Activated CD4-positive, alpha-beta T cell treated with anti-CD3 and anti-CD28 coated beads for 36 hours (primary cell): Measurements from ENCODE around the gene MUC20. TPM values are rescaled to one million over a fixed set of nuclear protein-coding genes. Genes with fewer than 3 reads are reported as not detected.

Experiments used
- ATAC-seq: fragments of 200-7000 bp; cut with Tn5 transposase; one replicate; pipeline ENCODE4 v1.10.0; 2021; ENCODE audit warnings: mild to moderate bottlenecking, moderate library complexity
- CTCF ChIA-PET: fragments of 350-600 bp; sonication (Branson Sonifier 250); formaldehyde crosslinking; loops from one replicate; lab custom pipeline; 2021; ENCODE audit warnings: antibody characterized with exemption; lab: Charles Lee
- POLR2A ChIA-PET: fragments of 350-600 bp; sonication (Branson Sonifier 250); formaldehyde crosslinking; loops from one replicate; lab custom pipeline; 2021; ENCODE audit warnings: antibody characterized with exemption, inconsistent platforms; lab: Charles Lee
- DNase-seq: peaks from one replicate; pipeline ENCODE4 v3.0.0-alpha.2; 2020
- H3K27ac Mint-ChIP-seq: one replicate; pipeline ENCODE4 v1.8.0; 2021; ENCODE audit warnings: mixed read lengths
- H3K27me3 Mint-ChIP-seq: one replicate; pipeline ENCODE4 v1.8.0; 2021; ENCODE audit warnings: mixed read lengths
- H3K36me3 Mint-ChIP-seq: one replicate; pipeline ENCODE4 v1.8.0; 2021; ENCODE audit warnings: low read depth, mixed read lengths
- H3K4me1 Mint-ChIP-seq: one replicate; pipeline ENCODE4 v1.8.0; 2021; ENCODE audit warnings: mixed read lengths
- H3K4me3 Mint-ChIP-seq: one replicate; pipeline ENCODE4 v1.8.0; 2021; ENCODE audit warnings: mild to moderate bottlenecking, moderate library complexity, mixed read lengths
- H3K9me3 Mint-ChIP-seq: one replicate; pipeline ENCODE4 v1.8.0; 2021; ENCODE audit warnings: low read depth, mixed read lengths
- intact Hi-C, 2 experiments: fragments of 100-400 bp; cut with DNase I in 1 of 2; cut with micrococcal nuclease in 1 of 2; formaldehyde crosslinking; loops; one replicate each; pipeline versions ENCODE4 v1.14.2 to v1.15.1; 2022 to 2024; cut with DNase I, micrococcal nuclease
- total RNA-seq, 2 experiments: library from RNA; stranded (reverse); gene quantifications; one replicate each; pipeline ENCODE4 v1.2.3, GENCODE V29; 2021

Gene MUC20
- total RNA-seq, 2 experiments from 2014 or later, result 0.30 to 0.54 TPM

- POLR2A ChIA-PET, result no interaction called here
- Mint-ChIP-seq H3K4me3 (no peak overlapping the region), H3K36me3 (peaks cover 26% of the 10 kb centered on the region), H3K9me3 (no peaks in the 10 kb centered on the region), H3K27ac (no peak overlapping the region), H3K4me1 (peaks cover 7% of the 10 kb centered on the region), H3K27me3 (no peaks in the 10 kb centered on the region)
- no peak for DNase-seq
- ATAC-seq, result no peak
- intact Hi-C loops, result no loop called here
- CTCF ChIA-PET, result no interaction called here
Measured at GRCh38 chr3:195696632-195697278, 24.0 kb upstream of the MUC20 start.

GRCh38 chr3:195697582-195698324 is 23.0 kb upstream of the MUC20 start:
- intact Hi-C loops, result no loop called here
- ATAC-seq, result no peak
- H3K4me3 Mint-ChIP-seq, result no peak overlapping the region
- H3K4me1 Mint-ChIP-seq, result no peaks in the 10 kb centered on the region
- CTCF ChIA-PET, result no interaction called here
- H3K36me3 Mint-ChIP-seq, result peaks cover 16% of the 10 kb centered on the region
- H3K27me3 Mint-ChIP-seq, result no peaks in the 10 kb centered on the region
- no peak overlapping the region for H3K27ac Mint-ChIP-seq
- no peaks in the 10 kb centered on the region for H3K9me3 Mint-ChIP-seq
- POLR2A ChIA-PET, result no interaction called here
- DNase-seq, result no peak

- Mint-ChIP-seq H3K4me3 (no peak overlapping the region), H3K4me1 (no peaks in the 10 kb centered on the region), H3K27ac (no peak overlapping the region), H3K36me3 (peaks cover 13% of the 10 kb centered on the region), H3K9me3 (no peaks in the 10 kb centered on the region), H3K27me3 (no peaks in the 10 kb centered on the region)
- DNase-seq (no peak), ATAC-seq (no peak)
- ChIA-PET CTCF (interaction anchor here (0.7 kb wide), 1 partner anchor 236 kb away, joined by 3 read pairs; no protein-coding TSS in a partner anchor), POLR2A (no interaction called here)
- intact Hi-C loops, result no loop called here
Measured at GRCh38 chr3:195698325-195698646, 22.5 kb upstream of the MUC20 start.

DNA sequence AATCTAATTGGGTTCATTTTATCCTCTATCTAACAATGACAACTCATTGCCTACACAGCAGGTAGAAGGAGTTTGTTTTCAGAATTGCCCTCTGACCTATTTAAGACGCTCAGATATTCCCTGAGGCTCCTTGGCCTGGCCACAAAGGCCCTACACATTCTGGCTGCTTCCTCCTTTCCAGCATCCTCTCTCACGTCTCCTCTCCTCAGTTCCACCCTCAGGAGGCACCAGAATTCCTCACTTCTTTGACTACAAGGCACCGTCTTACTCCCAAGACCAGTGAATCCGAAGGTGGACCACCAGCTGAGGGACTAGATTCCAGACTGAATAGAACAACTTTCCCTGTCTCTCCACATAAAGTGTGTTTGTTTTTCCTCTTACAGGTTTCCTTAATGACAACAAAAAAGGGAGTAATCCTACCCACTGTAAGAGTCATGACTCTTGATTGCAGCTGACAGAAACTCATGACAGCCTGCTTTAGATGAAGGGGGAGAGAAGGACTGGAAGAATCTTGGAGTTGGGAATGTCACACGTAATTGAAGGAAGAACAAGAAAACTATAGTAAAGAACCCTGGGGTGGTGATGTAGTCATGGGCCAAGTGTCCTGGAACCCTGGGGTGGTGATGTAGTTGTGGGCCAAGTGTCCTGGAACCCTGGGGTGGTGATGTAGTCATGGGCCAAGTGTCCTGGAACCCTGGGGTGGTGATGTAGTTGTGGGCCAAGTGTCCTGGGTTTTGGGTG is 22.0 kb upstream of the MUC20 start:
- H3K4me3 Mint-ChIP-seq, result no peak overlapping the region
- no peaks in the 10 kb centered on the region for H3K9me3 Mint-ChIP-seq
- H3K27ac Mint-ChIP-seq, result no peak overlapping the region
- ATAC-seq, result no peak
- H3K36me3 Mint-ChIP-seq, result peaks cover 11% of the 10 kb centered on the region
- POLR2A ChIA-PET, result no interaction called here
- CTCF ChIA-PET, result interaction anchor here (0.7 kb wide), 1 partner anchor 237 kb away, joined by 3 read pairs; no protein-coding TSS in a partner anchor
- H3K27me3 Mint-ChIP-seq, result no peaks in the 10 kb centered on the region
- no peak for DNase-seq
- intact Hi-C loops, result no loop called here
- no peaks in the 10 kb centered on the region for H3K4me1 Mint-ChIP-seq

DNA sequence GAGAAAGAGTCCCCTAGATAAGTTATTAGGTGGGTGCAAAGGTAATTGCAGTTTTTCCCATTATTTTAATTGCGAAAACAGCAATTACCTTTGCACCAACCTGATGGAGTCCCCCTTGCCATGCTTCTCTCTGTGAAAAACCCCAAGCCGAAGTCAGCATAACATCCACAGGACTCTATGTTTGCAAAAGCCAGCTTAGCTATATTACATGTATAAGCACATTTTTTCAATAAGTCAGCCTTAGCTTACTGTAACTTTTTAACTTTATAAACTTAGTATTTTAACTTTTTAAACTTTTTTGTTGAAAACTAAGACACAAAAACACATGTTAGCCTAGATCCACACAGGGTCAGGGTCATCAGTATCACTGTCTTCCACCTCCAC is 21.4 kb upstream of the MUC20 start:
- ATAC-seq, result no peak
- Mint-ChIP-seq H3K27ac (no peak overlapping the region), H3K36me3 (peaks cover 8% of the 10 kb centered on the region), H3K27me3 (no peaks in the 10 kb centered on the region), H3K4me1 (no peaks in the 10 kb centered on the region), H3K9me3 (no peaks in the 10 kb centered on the region), H3K4me3 (no peak overlapping the region)
- ChIA-PET CTCF (no interaction called here), POLR2A (no interaction called here)
- DNase-seq, result no peak
- intact Hi-C loops, result no loop called here

GRCh38 chr3:195699860-195700259 is 20.9 kb upstream of the MUC20 start:
- Mint-ChIP-seq H3K27ac (no peak overlapping the region), H3K27me3 (no peaks in the 10 kb centered on the region), H3K4me1 (no peaks in the 10 kb centered on the region), H3K36me3 (peaks cover 8% of the 10 kb centered on the region), H3K4me3 (no peak overlapping the region), H3K9me3 (no peaks in the 10 kb centered on the region)
- CTCF ChIA-PET, result no interaction called here
- POLR2A ChIA-PET, result no interaction called here
- DNase-seq (no peak), ATAC-seq (no peak)
- intact Hi-C loops, result no loop called here

DNA sequence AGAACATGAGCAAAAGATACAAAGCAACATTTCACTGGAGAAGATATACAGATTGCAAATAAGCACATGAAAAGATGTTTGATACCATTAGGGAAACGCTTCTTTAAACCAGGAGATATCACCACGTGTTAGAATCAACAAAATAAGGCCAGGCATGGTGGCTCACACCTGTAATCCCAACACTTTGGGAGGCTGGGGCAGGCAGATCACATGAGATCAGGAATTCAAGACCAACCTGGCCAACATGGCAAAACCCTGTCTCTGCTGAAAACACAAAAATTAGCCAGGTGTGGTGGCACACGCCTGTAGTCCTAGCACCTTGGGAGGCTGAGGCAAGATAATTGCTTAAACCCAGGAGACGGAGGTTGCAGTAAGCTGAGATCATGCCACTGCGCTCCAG is 20.5 kb upstream of the MUC20 start:
- Mint-ChIP-seq H3K27me3 (no peaks in the 10 kb centered on the region), H3K4me1 (no peaks in the 10 kb centered on the region), H3K9me3 (no peaks in the 10 kb centered on the region), H3K27ac (no peak overlapping the region), H3K4me3 (no peak overlapping the region), H3K36me3 (peaks cover 5% of the 10 kb centered on the region)
- no peak for ATAC-seq
- ChIA-PET CTCF (interaction anchor here (0.6 kb wide), 1 partner anchor 159 kb away, joined by 3 read pairs; no protein-coding TSS in a partner anchor), POLR2A (no interaction called here)
- intact Hi-C loops, result no loop called here
- no peak for DNase-seq

DNA sequence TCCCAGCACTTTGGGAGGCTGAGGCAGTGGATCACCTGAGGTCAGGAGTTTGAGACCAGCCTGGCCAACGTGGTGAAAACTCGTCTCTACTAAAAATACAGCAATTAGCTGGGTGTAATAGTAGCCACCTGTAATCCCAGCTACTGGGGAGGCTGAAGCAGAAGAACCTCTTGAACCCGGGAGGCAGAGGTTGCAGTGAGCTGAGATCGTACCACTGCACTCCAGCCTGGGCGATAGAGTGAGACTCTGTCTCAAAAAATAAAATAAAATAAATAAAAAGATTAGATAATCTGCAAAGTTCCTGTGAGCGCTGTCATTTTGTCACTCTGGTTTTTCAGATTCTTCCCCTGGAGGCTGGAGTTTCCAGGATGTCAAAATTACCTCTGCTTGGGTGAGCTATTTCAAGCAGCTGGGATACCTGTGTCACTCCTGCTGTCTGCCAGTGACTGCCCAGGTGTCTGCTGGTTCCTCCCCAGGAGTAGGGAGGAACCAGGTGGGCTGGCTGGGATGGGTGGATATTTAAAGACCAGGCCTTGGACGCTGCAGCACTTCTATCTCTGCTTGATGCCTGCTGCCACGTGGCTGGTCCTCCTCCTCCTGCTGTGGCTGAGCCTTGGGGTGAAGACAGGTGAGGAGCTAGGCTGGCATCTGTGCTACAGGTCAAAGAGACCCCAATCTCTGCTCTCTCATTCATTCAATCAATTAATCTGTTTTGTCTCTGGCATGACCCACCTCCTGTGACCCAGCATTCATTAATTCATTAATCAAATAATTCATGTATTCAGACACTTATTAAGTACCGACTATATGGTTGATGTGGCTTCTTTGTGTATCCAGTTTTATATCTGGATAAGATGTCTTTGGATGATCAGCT is 19.5 kb upstream of the MUC20 start:
- ChIA-PET CTCF (interaction anchor here (0.6 to 0.7 kb wide), 2 partner anchors 158 to 160 kb away, joined by 3 read pairs; no protein-coding TSS in a partner anchor), POLR2A (no interaction called here)
- Mint-ChIP-seq H3K27me3 (no peaks in the 10 kb centered on the region), H3K9me3 (no peaks in the 10 kb centered on the region), H3K4me3 (no peak overlapping the region), H3K27ac (no peak overlapping the region), H3K36me3 (peaks cover under 1% of the 10 kb centered on the region), H3K4me1 (no peaks in the 10 kb centered on the region)
- intact Hi-C loops, result no loop called here
- DNase-seq (no peak), ATAC-seq (no peak)

GRCh38 chr3:195703776-195704175 is 17.0 kb upstream of the MUC20 start:
- ChIA-PET POLR2A (interaction anchor here (0.7 kb wide), 1 partner anchor 147 kb away, joined by 6 read pairs; no protein-coding TSS in a partner anchor), CTCF (interaction anchor here (1.0 to 2.0 kb wide), 2 partner anchors 13 to 34 kb away, joined by 4 to 8 read pairs; no protein-coding TSS in a partner anchor)
- no peak for ATAC-seq
- no peaks in the 10 kb centered on the region for H3K9me3 Mint-ChIP-seq
- H3K27ac Mint-ChIP-seq, result no peak overlapping the region
- intact Hi-C loops, result no loop called here
- H3K27me3 Mint-ChIP-seq, result no peaks in the 10 kb centered on the region
- H3K4me1 Mint-ChIP-seq, result no peaks in the 10 kb centered on the region
- no peaks in the 10 kb centered on the region for H3K36me3 Mint-ChIP-seq
- DNase-seq, result no peak
- H3K4me3 Mint-ChIP-seq, result no peak overlapping the region

- Mint-ChIP-seq H3K36me3 (peaks cover 5% of the 10 kb centered on the region), H3K4me3 (no peak overlapping the region), H3K4me1 (no peaks in the 10 kb centered on the region), H3K27me3 (no peaks in the 10 kb centered on the region), H3K27ac (no peak overlapping the region), H3K9me3 (no peaks in the 10 kb centered on the region)
- intact Hi-C loops, result no loop called here
- ATAC-seq, result no peak
- ChIA-PET CTCF (interaction anchor here (1.0 to 2.0 kb wide), 2 partner anchors 12 to 33 kb away, joined by 4 to 8 read pairs; no protein-coding TSS in a partner anchor), POLR2A (interaction anchor here (0.6 to 0.7 kb wide), 2 partner anchors 12 to 146 kb away, joined by 3 to 6 read pairs; no protein-coding TSS in a partner anchor)
- DNase-seq, result no peak
Measured at GRCh38 chr3:195704433-195704999, 16.3 kb upstream of the MUC20 start.
